ENCODE data around the gene LONP2. TPM values are rescaled to one million over a fixed set of nuclear protein-coding genes. Genes with fewer than 3 reads are reported as not detected.
A peak's percentile ranks its signal among the peaks of the same experiment; 100 is the strongest.
"Not testable (repeated sequence)": the region's sequence is repeated elsewhere in the genome, so short reads cannot be mapped to it uniquely, and the experiment has no call there.

The LONP2 gene
- total RNA-seq, 2 donors from 2014 or later, result 39.0 to 53.5 TPM

DNA sequence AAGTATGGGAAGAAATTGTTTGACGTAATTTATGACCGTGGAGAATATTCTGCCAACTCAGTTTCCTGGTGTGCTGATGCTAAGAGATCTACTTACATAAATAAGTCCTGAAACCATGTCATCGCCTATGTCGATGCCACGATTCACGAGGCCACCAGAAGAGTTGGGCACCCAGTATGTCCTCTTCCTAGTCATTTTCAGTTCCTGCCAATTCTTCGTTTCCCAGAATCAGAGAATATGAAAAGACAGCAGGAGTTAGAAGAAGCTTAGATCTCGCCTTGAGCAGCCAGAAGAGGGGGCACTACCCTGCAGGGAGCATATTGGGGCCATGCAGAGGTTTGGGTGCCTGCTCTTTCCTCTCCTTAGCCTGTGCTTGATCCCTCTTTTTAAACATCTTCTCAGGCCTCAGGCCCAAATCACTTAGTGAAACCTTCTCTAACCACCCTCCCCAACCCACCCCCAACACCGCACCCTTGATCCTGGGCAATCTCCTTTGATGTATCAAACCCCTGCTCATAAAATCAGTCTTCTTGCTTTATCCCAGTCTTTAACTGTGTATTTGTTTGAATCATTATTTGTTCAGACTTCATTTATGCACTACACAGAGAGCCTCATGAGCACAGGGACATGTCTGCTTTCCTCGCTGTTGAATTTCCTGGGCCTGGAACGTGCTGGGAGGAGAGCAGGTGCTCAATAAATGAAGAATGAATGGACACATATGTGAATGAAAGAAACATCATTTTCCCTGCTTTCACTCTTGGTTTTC is 12.2 kb upstream of the LONP2 start:
- peak; percentile 81 to 87 for ATAC-seq
- H3K27ac Mint-ChIP-seq, result peak overlapping the region; percentile 9 to 79

DNA sequence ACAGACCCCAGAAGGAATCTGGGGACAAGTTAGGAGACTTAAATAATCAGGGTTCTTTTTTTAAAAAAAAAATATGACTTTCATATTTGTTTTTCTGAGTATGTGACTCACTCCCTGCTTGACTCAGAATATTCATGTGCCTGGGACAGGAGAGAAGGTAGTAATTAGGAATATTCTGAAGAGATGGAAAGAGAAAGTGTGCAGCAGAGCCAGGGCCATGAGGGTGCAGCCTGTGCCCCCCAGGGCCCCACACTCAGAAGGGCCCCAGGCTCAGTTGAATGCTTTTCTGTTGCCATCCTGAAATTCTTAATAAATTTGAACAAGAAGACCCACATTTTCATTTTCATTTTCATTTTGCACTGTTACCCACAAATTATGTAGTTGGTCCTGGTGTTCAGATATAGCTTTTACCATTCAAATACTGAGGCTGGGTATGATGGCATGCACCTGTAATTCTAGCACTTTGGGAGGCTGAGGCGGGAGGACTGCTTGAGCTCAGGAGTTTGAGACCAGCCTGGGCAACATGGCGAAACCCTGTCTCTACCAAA is 11.5 kb upstream of the LONP2 start:
- H3K9me3 Mint-ChIP-seq, result no peaks in the 10 kb centered on the region
- no peaks in the 10 kb centered on the region for H3K36me3 Mint-ChIP-seq
- DNase-seq (ENCODE audit: low spot score in 2 of 2) (no peak), ATAC-seq (peak; percentile 80 to 82)
- peak overlapping the region; percentile 9 to 79 for H3K27ac Mint-ChIP-seq

More for the DNA sequence above, 12.2 kb upstream of the LONP2 start:
- no peaks in the 10 kb centered on the region for H3K9me3 Mint-ChIP-seq
- peak in 1 of 2 donors; percentile 32 for DNase-seq (ENCODE audit: low spot score in 2 of 2)
- no peaks in the 10 kb centered on the region for H3K36me3 Mint-ChIP-seq

DNA sequence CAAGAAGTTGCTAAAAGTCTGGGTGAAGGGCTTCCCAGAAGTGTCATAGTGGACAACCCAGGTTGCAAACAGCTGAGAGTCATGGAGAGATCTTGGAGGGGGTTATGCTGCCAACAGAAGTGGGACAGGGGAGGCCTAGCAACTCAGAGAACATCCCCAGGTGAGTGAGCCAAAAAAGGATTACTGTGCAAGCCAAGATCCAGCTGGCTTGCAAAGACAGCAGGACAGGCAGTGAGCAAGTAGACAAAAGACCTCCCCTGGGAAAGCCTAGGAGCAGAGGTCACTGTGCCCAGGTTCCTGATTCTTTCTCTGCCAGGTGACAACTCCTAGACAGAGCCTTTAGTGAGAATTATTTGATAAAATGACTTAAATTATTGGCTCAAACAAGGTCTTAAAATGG is 9.5 kb upstream of the LONP2 start:
- Mint-ChIP-seq H3K36me3 (no peaks in the 10 kb centered on the region), H3K27ac (no peak overlapping the region), H3K9me3 (no peaks in the 10 kb centered on the region)
- ATAC-seq, result no peak
- DNase-seq (ENCODE audit: low spot score in 2 of 2), result no peak

DNA sequence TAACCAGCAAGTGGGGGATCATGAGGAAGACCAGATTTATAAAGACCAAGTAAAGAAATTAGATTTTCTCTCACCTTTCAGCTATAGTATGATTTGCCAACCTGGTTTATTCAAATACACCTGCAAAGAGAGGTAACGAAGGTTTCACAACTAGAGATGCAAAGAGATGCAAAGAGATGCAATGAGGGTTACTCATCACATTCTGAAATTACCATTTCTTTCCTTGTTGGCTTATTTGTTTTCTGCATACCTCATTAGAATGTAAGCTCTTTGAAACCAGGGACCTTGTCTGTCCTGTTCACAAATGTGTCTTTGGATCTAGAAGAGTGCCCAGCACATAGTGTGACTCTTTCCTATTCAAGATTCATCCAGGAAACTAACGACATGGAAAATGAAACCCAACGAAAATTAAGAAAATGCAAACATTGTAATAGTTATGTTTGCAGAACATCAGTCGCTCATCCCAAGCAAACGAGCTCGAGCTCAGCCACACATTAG is 9.0 kb upstream of the LONP2 start:
- DNase-seq (ENCODE audit: low spot score in 2 of 2) (no peak), ATAC-seq (no peak)
- Mint-ChIP-seq H3K27ac (no peak overlapping the region), H3K36me3 (no peaks in the 10 kb centered on the region), H3K9me3 (peaks cover 0 to 4% of the 10 kb centered on the region in 2 donors)

DNA sequence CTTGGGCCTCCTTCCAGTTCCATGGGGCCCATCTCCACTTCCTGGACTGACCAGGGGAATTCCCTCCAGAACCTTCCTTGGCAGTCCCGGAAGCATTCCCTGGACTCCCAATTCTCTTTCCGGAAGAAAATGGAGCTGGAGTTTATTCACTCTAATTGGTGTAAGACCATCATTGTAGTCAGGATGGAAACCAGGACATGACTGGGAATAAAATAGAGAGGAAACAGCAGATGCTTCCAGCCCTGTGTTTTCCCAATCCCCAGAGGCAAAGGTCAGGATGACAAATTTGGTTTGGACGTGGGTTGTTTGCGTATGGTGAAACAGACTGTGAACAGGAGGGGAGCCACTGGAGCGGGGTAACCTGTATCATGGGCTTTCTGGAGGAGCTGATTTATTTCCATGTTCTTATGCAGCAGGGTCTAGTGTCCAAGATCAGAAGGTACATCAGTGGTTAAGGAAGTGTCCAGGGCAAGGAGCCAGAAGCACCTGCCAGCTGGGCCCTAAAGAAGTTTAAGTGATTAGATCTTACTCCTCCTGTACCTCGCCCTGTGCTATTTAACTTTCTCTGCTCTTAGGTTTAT is 8.5 kb upstream of the LONP2 start:
- Mint-ChIP-seq H3K9me3 (peaks cover 0 to 6% of the 10 kb centered on the region in 2 donors), H3K36me3 (no peaks in the 10 kb centered on the region), H3K27ac (no peak overlapping the region)
- DNase-seq (ENCODE audit: low spot score in 2 of 2) (no peak), ATAC-seq (no peak)

DNA sequence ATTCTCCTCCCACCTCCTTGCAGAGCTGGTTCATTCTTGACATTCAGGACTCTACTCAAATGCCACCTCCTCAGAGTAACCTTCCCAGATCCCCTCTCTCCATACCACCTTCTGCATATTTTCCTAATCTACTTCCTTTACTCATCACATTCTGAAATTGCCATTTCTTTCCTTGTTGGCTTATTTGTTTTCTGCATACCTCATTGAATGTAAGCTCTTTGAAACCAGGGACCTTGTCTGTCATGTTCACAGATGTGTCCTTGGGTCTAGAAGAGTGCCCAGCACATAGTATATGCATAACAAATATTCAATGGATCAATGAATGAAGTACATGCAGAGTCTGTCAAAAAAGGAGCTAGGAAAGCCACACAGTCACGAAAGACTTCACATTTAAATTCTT is 7.8 kb upstream of the LONP2 start:
- Mint-ChIP-seq H3K27ac (no peak overlapping the region), H3K9me3 (peaks cover 0 to 9% of the 10 kb centered on the region in 2 donors), H3K36me3 (peaks cover 0 to 4% of the 10 kb centered on the region in 2 donors)
- ATAC-seq, result no peak
- no peak for DNase-seq (ENCODE audit: low spot score in 2 of 2)

DNA sequence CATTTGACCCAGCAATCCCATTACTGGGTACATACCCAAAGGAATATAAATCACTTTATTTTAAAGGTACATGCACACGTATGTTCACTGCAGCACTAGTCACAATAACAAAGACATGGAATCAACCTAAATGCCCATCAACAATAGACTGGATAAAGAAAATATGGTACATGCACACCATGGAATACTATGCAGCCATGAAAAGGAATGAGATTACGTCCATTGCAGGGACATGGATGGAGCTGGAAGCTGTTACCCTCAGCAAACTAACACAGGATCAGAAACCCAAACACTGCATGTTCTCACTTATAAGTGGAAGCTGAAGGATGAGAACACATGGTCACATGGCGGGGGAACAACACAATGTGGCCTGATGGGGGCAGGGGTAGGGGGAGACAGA is 4.0 kb upstream of the LONP2 start:
- H3K9me3 Mint-ChIP-seq; DNase-seq (ENCODE audit: low spot score in 2 of 2); ATAC-seq; H3K27ac Mint-ChIP-seq: not testable (repeated sequence)
- peaks cover 6 to 12% of the 10 kb centered on the region in 2 donors for H3K36me3 Mint-ChIP-seq

DNA sequence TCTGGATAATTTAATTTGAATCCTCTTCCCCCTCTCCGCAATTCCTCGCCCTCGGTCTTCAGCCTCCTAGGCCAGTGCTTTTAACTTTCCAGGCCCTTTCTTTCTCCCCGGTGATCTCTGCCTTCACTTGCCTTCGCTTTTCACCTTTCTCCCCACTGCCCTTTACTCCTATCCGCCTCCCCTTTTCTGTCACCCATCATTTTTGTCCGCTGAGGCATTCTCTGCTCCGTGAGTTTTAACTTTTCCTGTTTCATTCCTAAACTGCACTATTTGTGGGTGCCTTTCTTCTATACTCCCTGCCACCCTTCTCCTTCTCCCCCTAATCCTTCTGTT is 729 bp downstream of the LONP2 start:
- Mint-ChIP-seq H3K9me3 (peaks cover 0 to 8% of the 10 kb centered on the region in 2 donors), H3K27ac (peak overlapping the region; percentile 89 to 97), H3K36me3 (peaks cover 9 to 14% of the 10 kb centered on the region in 2 donors)
- DNase-seq (ENCODE audit: low spot score in 2 of 2) (no peak), ATAC-seq (no peak)

DNA sequence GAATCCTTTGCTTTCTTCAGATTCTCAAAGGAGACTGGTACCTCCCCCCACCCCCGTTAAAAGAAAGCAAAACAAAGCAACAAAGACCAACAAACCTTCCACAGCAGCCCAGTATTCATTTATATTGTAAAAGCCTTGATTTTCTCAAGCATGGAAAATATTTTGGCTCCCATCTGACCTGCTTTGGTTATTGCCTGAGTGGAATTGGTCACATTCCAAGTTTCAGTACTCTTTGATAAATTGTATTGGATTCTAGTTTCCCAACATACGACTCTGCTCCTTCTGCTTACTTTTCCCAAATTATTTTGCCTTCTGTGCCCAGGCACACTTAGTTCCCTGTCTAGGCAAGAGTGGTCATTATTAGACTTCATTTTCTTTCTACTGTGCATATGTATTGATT is 2.0 kb downstream of the LONP2 start:
- DNase-seq (ENCODE audit: low spot score in 2 of 2) (no peak), ATAC-seq (no peak)
- peaks cover 9 to 12% of the 10 kb centered on the region in 2 donors for H3K36me3 Mint-ChIP-seq
- peaks cover 0 to 3% of the 10 kb centered on the region in 2 donors for H3K9me3 Mint-ChIP-seq
- no peak overlapping the region for H3K27ac Mint-ChIP-seq

DNA sequence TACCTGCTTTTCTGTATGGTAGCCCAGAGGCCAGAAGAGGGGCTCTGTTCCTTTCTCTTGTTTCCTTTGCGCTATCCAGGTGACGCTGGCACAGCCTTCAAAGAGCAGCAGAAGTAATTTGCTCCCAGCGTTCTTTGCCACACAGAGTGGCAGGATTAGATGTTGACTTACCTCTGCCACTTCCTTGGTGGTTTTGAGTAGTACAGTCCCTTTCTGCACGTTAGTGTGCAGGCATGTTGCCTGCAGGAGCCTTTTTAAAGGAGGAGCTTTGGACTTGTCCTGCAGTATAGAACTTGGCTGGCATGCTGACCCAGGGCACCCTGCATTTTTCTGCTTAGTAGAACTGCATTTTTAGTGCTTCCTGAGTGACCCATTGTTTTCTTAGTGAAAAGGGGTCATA is 3.2 kb downstream of the LONP2 start, which contains the start of gene ABCC11:
Gene ABCC11 (minus strand): TSS at position 229 of the 400 bp plus-strand sequence. CDS start 15,618 bp downstream, outside the sequence.
- no peak within 1 kb of the TSS for H3K27ac Mint-ChIP-seq
- peaks cover 8 to 9% of the 10 kb centered on the region in 2 donors for H3K36me3 Mint-ChIP-seq
- ATAC-seq (no peak), DNase-seq (ENCODE audit: low spot score in 2 of 2) (no peak)
- H3K9me3 Mint-ChIP-seq, result no peaks in the 10 kb centered on the region

DNA sequence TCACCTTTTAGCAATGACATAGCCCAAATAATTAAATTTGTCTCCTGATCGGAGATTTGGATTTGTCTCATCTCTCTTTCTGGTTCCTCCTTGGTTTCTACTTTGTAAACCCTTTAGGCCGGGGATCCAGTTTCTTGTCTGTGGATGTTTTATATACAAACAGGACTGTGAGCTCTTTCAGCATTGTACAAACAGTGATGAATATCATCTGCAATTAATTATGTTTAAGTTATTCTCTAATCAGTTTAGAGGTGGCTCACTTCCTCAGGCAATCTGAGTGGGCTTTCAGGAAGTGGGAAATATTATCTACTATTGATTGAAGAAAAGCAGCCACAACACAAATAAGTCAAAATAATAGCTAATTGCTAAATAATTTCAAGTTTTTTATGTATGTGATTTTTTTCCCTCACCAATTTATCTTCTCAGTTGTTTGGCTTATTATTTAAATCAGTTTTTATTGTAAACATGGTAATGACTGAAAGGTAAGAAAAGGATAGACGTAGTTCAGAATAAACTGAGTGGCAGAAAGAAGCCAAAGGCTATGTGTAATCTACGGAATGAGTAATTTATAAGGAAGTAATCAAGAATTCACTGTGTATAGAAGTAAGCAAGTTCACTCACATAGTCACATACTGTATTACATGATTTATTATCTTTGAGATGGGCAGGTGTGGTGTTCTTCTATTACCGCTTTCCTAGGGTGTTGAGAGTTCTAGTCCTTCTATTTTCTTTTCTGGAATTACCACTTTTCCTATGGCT is 6.6 kb downstream of the LONP2 start:
- ATAC-seq (no peak), DNase-seq (ENCODE audit: low spot score in 2 of 2) (no peak)
- Mint-ChIP-seq H3K9me3 (no peaks in the 10 kb centered on the region), H3K27ac (no peak overlapping the region), H3K36me3 (peaks cover 0 to 13% of the 10 kb centered on the region in 2 donors)

DNA sequence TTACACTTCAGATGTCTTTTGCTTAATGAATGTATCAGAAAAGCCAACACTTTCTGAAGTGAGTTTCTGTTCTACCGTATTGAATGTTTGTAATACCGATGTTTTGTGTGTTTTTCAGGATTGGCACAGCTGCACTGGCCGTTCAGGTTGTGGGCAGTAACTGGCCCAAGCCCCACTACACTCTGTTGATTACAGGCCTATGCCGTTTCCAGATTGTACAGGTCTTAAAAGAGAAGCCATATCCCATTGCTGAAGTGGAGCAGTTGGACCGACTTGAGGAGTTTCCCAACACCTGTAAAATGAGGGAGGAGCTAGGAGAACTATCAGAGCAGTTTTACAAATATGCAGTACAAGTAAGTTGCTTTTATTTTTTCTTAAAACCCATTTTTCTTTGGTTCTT is 7.9 kb downstream of the LONP2 start:
- ATAC-seq, result no peak
- H3K36me3 Mint-ChIP-seq, result peaks cover 0 to 13% of the 10 kb centered on the region in 2 donors
- DNase-seq (ENCODE audit: low spot score in 2 of 2), result no peak
- no peaks in the 10 kb centered on the region for H3K9me3 Mint-ChIP-seq
- no peak overlapping the region for H3K27ac Mint-ChIP-seq

DNA sequence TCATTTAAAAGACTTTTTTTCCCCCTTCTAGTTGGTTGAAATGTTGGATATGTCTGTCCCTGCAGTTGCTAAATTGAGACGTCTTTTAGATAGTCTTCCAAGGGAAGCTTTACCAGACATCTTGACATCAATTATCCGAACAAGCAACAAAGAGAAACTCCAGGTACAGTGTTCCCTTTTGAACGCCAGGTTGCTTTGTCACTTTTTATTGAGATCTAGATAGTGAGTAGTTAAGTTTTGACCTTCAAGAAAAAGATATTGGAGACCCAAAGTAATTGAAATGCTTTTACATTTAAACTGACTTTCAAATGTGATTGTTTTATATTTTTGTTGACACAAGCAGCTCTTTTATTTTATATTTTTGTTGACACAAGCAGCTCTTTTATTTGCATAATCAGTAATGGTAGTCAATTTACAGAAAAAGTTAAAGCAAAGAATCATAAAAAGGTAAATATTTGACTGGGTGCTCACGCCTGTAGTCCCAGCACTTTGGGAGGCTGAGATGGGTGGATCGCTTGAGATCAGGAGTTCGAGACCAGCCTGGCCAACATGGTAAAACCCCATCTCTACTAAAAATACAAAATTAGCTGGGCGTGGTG is 12.6 kb downstream of the LONP2 start:
- DNase-seq (ENCODE audit: low spot score in 2 of 2), result no peak
- H3K36me3 Mint-ChIP-seq, result peaks cover 0 to 25% of the 10 kb centered on the region in 2 donors
- H3K27ac Mint-ChIP-seq, result no peak overlapping the region
- ATAC-seq, result no peak
- no peaks in the 10 kb centered on the region for H3K9me3 Mint-ChIP-seq

DNA sequence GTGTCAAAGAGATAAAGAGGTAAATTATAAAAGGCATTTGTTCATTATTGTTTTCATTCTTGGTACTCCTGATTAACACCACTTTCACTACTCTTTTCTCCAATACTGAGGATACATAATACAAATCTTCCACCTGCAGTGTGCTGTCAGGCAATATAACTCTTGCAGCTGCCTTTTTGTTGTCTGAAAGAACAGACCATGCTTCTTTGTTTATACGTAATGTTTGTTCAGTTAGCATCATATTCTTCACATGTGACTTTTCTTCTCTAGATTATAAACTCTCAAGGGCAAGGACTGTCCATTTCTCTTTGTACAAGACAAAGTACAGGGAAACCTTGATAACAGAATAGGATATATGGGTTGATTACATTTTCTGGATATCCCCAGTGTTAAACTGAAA is 17.5 kb downstream of the LONP2 start:
- Mint-ChIP-seq H3K9me3 (peaks cover 0 to 8% of the 10 kb centered on the region in 2 donors), H3K27ac (no peak overlapping the region), H3K36me3 (peaks cover 28 to 47% of the 10 kb centered on the region in 2 donors)
- DNase-seq (ENCODE audit: low spot score in 2 of 2) (no peak), ATAC-seq (no peak)

DNA sequence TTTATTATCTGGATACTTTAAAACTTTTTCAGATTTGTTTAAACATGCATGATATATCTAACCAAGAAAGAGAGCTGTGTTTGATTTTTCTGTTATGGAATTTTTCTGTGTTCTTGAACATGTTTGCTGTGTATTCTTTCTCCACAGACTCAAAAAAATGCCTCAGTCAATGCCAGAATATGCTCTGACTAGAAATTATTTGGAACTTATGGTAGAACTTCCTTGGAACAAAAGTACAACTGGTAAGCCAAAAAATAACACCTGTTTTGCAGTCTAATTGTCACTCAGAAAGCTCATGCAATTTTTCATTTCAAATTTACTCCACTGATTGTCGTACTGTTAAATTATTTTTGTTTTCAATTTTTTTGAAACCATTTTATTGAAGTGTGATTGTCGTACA is 18.5 kb downstream of the LONP2 start:
- Mint-ChIP-seq H3K36me3 (peaks cover 28 to 47% of the 10 kb centered on the region in 2 donors), H3K9me3 (peaks cover 0 to 8% of the 10 kb centered on the region in 2 donors), H3K27ac (no peak overlapping the region)
- DNase-seq (ENCODE audit: low spot score in 2 of 2), result no peak
- ATAC-seq, result no peak

DNA sequence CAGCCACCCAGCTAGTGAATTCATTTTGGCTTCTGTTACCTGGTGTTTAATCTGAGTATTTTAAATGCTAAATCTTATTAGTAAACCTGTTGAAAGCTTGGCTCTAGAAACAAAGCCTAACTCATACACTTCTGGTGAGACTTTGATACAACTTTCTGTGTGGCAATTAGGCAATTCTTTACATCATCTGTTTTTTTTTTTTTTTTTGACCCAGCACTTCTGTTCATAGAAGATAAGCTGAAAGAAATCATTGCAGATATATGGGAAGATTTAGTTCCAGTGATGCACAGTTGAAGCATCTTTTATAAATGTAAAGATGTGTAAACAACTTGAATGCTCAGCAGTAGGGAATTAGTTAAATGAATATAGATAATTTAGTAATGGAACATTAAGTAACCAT is 24.9 kb downstream of the LONP2 start:
- Mint-ChIP-seq H3K36me3 (peaks cover 11 to 14% of the 10 kb centered on the region in 2 donors), H3K27ac (no peak overlapping the region), H3K9me3 (no peaks in the 10 kb centered on the region)
- DNase-seq (ENCODE audit: low spot score in 2 of 2) (no peak), ATAC-seq (no peak)

Measured in activated naive CD4-positive, alpha-beta T cell treated with anti-CD3 and anti-CD28 coated beads, Interleukin-2, amount 50 U/mL, for 72 hours (primary cell).